Mesendoderm (in vitro differentiated cells): Measurements from ENCODE around the gene ARFGEF3.

Experiments used
- DNase-seq: peaks from one replicate; pipeline ENCODE4 v3.0.0; 2013
- H2AK5ac ChIP-seq: 2 replicates; pipeline ENCODE4 v1.6.1; 2013; ENCODE audit warnings: low read length, inconsistent platforms
- H2BK120ac ChIP-seq: 2 replicates; pipeline ENCODE4 v1.6.1; 2013; ENCODE audit warnings: low read depth, mild to moderate bottlenecking, low read length, moderate library complexity, mixed read lengths
- H2BK15ac ChIP-seq: replicated peaks from 2 replicates; pipeline ENCODE4 v1.6.1; 2013; ENCODE audit warnings: low read depth, mild to moderate bottlenecking, moderate library complexity
- H2BK5ac ChIP-seq: 2 replicates; pipeline ENCODE4 v1.6.1; 2013; ENCODE audit warnings: low read length, inconsistent platforms
- H3K18ac ChIP-seq: 2 replicates; pipeline ENCODE4 v1.6.1; 2013; ENCODE audit warnings: mild to moderate bottlenecking, low read length, mixed read lengths
- H3K23ac ChIP-seq: one replicate; pipeline ENCODE4 v1.6.1; 2013; ENCODE audit warnings: low read length
- H3K27ac ChIP-seq: 2 replicates; pipeline ENCODE4 v1.5.1; 2013; ENCODE audit warnings: low read depth, mild to moderate bottlenecking, inconsistent platforms, low read length, moderate library complexity
- H3K27me3 ChIP-seq: 2 replicates; pipeline ENCODE4 v1.6.1; 2013; ENCODE audit warnings: low read length, control low read depth, mild to moderate bottlenecking, inconsistent platforms; ENCODE audit not compliant: insufficient read depth, poor library complexity
- H3K36me3 ChIP-seq: 2 replicates; pipeline ENCODE4 v1.6.1; 2013; ENCODE audit warnings: low read length, inconsistent platforms; ENCODE audit not compliant: control insufficient read depth, insufficient read depth
- H3K4ac ChIP-seq: one replicate; pipeline ENCODE4 v1.6.1; 2013; ENCODE audit warnings: low read depth, mild to moderate bottlenecking, low read length, moderate library complexity
- H3K4me1 ChIP-seq: 2 replicates; pipeline ENCODE4 v1.6.1; 2013; ENCODE audit warnings: low read depth, low read length, inconsistent platforms; ENCODE audit not compliant: control insufficient read depth
- H3K4me2 ChIP-seq: 2 replicates; pipeline ENCODE4 v1.6.1; 2013; ENCODE audit warnings: low read length
- H3K4me3 ChIP-seq: 2 replicates; pipeline ENCODE4 v1.5.1; 2013; ENCODE audit warnings: mild to moderate bottlenecking, low read length
- H3K56ac ChIP-seq: one replicate; pipeline ENCODE4 v1.6.1; 2013; ENCODE audit warnings: low read length
- H3K79me1 ChIP-seq: 2 replicates; pipeline ENCODE4 v1.6.1; 2013; ENCODE audit warnings: low read length, inconsistent platforms
- H3K79me2 ChIP-seq: 2 replicates; pipeline ENCODE4 v1.6.1; 2013; ENCODE audit warnings: mild to moderate bottlenecking, low read length; ENCODE audit not compliant: control insufficient read depth, insufficient read depth
- H3K9ac ChIP-seq: 2 replicates; pipeline ENCODE4 v1.6.1; 2013; ENCODE audit warnings: low read length, inconsistent platforms
- H4K5ac ChIP-seq: one replicate; pipeline ENCODE4 v1.6.1; 2013; ENCODE audit warnings: low read length
- H4K8ac ChIP-seq: one replicate; pipeline ENCODE4 v1.6.1; 2013; ENCODE audit warnings: low read depth, mild to moderate bottlenecking, control low read depth, low read length, moderate library complexity
- WGBS: extraction: QIAGEN DNeasy Blood & Tissue Kit; methylation state at CpG from one replicate; pipeline ENCODE4 v1.1.7; 2013; ENCODE audit warnings: low lambda C conversion rate, missing lambda C conversion rate; ENCODE audit not compliant: insufficient coverage; ENCODE audit errors: extremely low coverage; 5-methylcytosine and 5-hydroxymethylcytosine counted together

Gene ARFGEF3

GRCh38 chr6:138201836-138202235, 40.1 kb downstream of the ARFGEF3 start:
- H3K4ac ChIP-seq, result no peak overlapping the region
- no peak overlapping the region for H3K4me2 ChIP-seq
- no peak overlapping the region for H4K5ac ChIP-seq
- H3K4me3 ChIP-seq, result no peak overlapping the region
- no peaks in the 10 kb centered on the region for H3K79me2 ChIP-seq
- no peak overlapping the region for H2BK5ac ChIP-seq
- H3K9ac ChIP-seq, result no peak overlapping the region
- no CpG with 5 or more reads among the region's 4 CpGs for WGBS
- H3K18ac ChIP-seq, result no peak overlapping the region
- no peaks in the 10 kb centered on the region for H3K4me1 ChIP-seq
- no peaks in the 10 kb centered on the region for H3K27me3 ChIP-seq
- H3K23ac ChIP-seq, result no peak overlapping the region
- no peak for DNase-seq
- no peak overlapping the region for H3K27ac ChIP-seq
- H3K36me3 ChIP-seq, result no peaks in the 10 kb centered on the region
- H3K56ac ChIP-seq, result no peak overlapping the region
- no peaks in the 10 kb centered on the region for H3K79me1 ChIP-seq
- no peak overlapping the region for H4K8ac ChIP-seq
- H2AK5ac ChIP-seq, result no peak overlapping the region
- H2BK15ac ChIP-seq, result no peak overlapping the region
- no peak overlapping the region for H2BK120ac ChIP-seq

- WGBS, result no CpG with 5 or more reads among the region's 2 CpGs
- no peak overlapping the region for H3K4ac ChIP-seq
- no peaks in the 10 kb centered on the region for H3K79me2 ChIP-seq
Measured at GRCh38 chr6:138203315-138203714, 41.6 kb downstream of the ARFGEF3 start.

GRCh38 chr6:138204303-138204702, 42.6 kb downstream of the ARFGEF3 start:
- H3K23ac ChIP-seq, result no peak overlapping the region
- H3K4ac ChIP-seq, result no peak overlapping the region
- H3K56ac ChIP-seq, result no peak overlapping the region
- DNase-seq, result no peak
- H3K79me1 ChIP-seq, result no peaks in the 10 kb centered on the region
- no peak overlapping the region for H3K4me2 ChIP-seq
- no peaks in the 10 kb centered on the region for H3K79me2 ChIP-seq
- H4K8ac ChIP-seq, result no peak overlapping the region
- H3K4me1 ChIP-seq, result no peaks in the 10 kb centered on the region
- no peak overlapping the region for H3K27ac ChIP-seq
- H2BK15ac ChIP-seq, result no peak overlapping the region
- no peak overlapping the region for H3K4me3 ChIP-seq
- no peak overlapping the region for H2BK5ac ChIP-seq
- no peak overlapping the region for H2BK120ac ChIP-seq
- no peak overlapping the region for H2AK5ac ChIP-seq
- no peaks in the 10 kb centered on the region for H3K36me3 ChIP-seq
- no peak overlapping the region for H3K18ac ChIP-seq
- no peak overlapping the region for H4K5ac ChIP-seq
- H3K9ac ChIP-seq, result no peak overlapping the region
- no peaks in the 10 kb centered on the region for H3K27me3 ChIP-seq

More at GRCh38 chr6:138203315-138203714, 41.6 kb downstream of the ARFGEF3 start:
- no peaks in the 10 kb centered on the region for H3K36me3 ChIP-seq
- no peak overlapping the region for H4K8ac ChIP-seq
- no peak overlapping the region for H2BK15ac ChIP-seq
- no peak overlapping the region for H4K5ac ChIP-seq
- no peaks in the 10 kb centered on the region for H3K4me1 ChIP-seq
- no peak overlapping the region for H3K9ac ChIP-seq
- H3K4me3 ChIP-seq, result no peak overlapping the region
- no peak for DNase-seq
- no peak overlapping the region for H3K4me2 ChIP-seq
- no peak overlapping the region for H2BK120ac ChIP-seq
- H2BK5ac ChIP-seq, result no peak overlapping the region
- H3K27me3 ChIP-seq, result no peaks in the 10 kb centered on the region
- H3K23ac ChIP-seq, result no peak overlapping the region
- no peak overlapping the region for H3K56ac ChIP-seq
- no peak overlapping the region for H3K18ac ChIP-seq
- no peaks in the 10 kb centered on the region for H3K79me1 ChIP-seq
- H2AK5ac ChIP-seq, result no peak overlapping the region
- H3K27ac ChIP-seq, result no peak overlapping the region

- Histone ChIP-seq H2BK120ac (no peak overlapping the region), H4K5ac (no peak overlapping the region), H3K4me1 (no peaks in the 10 kb centered on the region), H3K23ac (no peak overlapping the region), H3K79me1 (no peaks in the 10 kb centered on the region), H3K9ac (no peak overlapping the region), H2AK5ac (no peak overlapping the region), H3K4ac (no peak overlapping the region), H3K18ac (no peak overlapping the region), H3K4me2 (no peak overlapping the region), H3K56ac (no peak overlapping the region), H2BK5ac (no peak overlapping the region), H3K27ac (no peak overlapping the region), H3K36me3 (no peaks in the 10 kb centered on the region), H4K8ac (no peak overlapping the region), H3K4me3 (no peak overlapping the region), H3K27me3 (no peaks in the 10 kb centered on the region), H3K79me2 (no peaks in the 10 kb centered on the region), H2BK15ac (no peak overlapping the region)
- no CpG with 5 or more reads among the region's 4 CpGs for WGBS
- no peak for DNase-seq
Measured at GRCh38 chr6:138204792-138205384, 43.1 kb downstream of the ARFGEF3 start.

- Histone ChIP-seq H3K36me3 (no peaks in the 10 kb centered on the region), H3K27ac (no peak overlapping the region), H3K79me1 (no peaks in the 10 kb centered on the region), H3K27me3 (no peaks in the 10 kb centered on the region), H2BK120ac (no peak overlapping the region), H4K5ac (no peak overlapping the region), H3K79me2 (no peaks in the 10 kb centered on the region), H3K18ac (no peak overlapping the region), H2BK15ac (no peak overlapping the region), H3K9ac (no peak overlapping the region), H2BK5ac (no peak overlapping the region), H3K4me3 (no peak overlapping the region), H3K56ac (no peak overlapping the region), H3K4ac (no peak overlapping the region), H3K23ac (no peak overlapping the region), H2AK5ac (no peak overlapping the region), H3K4me2 (no peak overlapping the region), H3K4me1 (no peaks in the 10 kb centered on the region), H4K8ac (no peak overlapping the region)
- no peak for DNase-seq
- no CpG with 5 or more reads among the region's 5 CpGs for WGBS
Measured at GRCh38 chr6:138205437-138206094, 43.8 kb downstream of the ARFGEF3 start.

GRCh38 chr6:138206862-138207261, 45.1 kb downstream of the ARFGEF3 start:
- no peaks in the 10 kb centered on the region for H3K36me3 ChIP-seq
- H3K4me2 ChIP-seq, result no peak overlapping the region
- H2BK15ac ChIP-seq, result no peak overlapping the region
- H4K8ac ChIP-seq, result no peak overlapping the region
- H2AK5ac ChIP-seq, result no peak overlapping the region
- no peak overlapping the region for H3K56ac ChIP-seq
- no peak overlapping the region for H3K18ac ChIP-seq
- no peak overlapping the region for H3K23ac ChIP-seq
- H3K27me3 ChIP-seq, result no peaks in the 10 kb centered on the region
- no peak overlapping the region for H2BK5ac ChIP-seq
- no peak overlapping the region for H3K4ac ChIP-seq
- no peaks in the 10 kb centered on the region for H3K4me1 ChIP-seq
- no peak for DNase-seq
- H2BK120ac ChIP-seq, result no peak overlapping the region
- no peaks in the 10 kb centered on the region for H3K79me1 ChIP-seq
- no peak overlapping the region for H3K4me3 ChIP-seq
- H3K27ac ChIP-seq, result no peak overlapping the region
- H3K79me2 ChIP-seq, result no peaks in the 10 kb centered on the region
- no peak overlapping the region for H4K5ac ChIP-seq
- H3K9ac ChIP-seq, result no peak overlapping the region
